Type B pancreatic cell (in vitro differentiated cells): Measurements from ENCODE around the gene BCL7A. TPM values are rescaled to one million over a fixed set of nuclear protein-coding genes. Genes with fewer than 3 reads are reported as not detected.
A peak's percentile ranks its signal among the peaks of the same experiment; 100 is the strongest.

ENCODE experiments used
- DNase-seq: peaks from one replicate; pipeline ENCODE4 v3.0.0; 2021; ENCODE audit warnings: mixed read lengths; ENCODE audit not compliant: unreplicated experiment; ENCODE audit errors: extremely low spot score
- H3K27ac Mint-ChIP-seq: 2 replicates; pipeline ENCODE4 v1.8.0; 2021; ENCODE audit warnings: mild to moderate bottlenecking, mixed read lengths
- H3K27me3 Mint-ChIP-seq: 2 replicates; pipeline ENCODE4 v1.8.0; 2021; ENCODE audit warnings: mixed read lengths
- H3K36me3 Mint-ChIP-seq: 2 replicates; pipeline ENCODE4 v1.8.0; 2021; ENCODE audit warnings: mixed read lengths
- H3K4me1 Mint-ChIP-seq: one replicate; pipeline ENCODE4 v1.8.0; 2021; ENCODE audit warnings: mixed read lengths; ENCODE audit not compliant: unreplicated experiment
- H3K4me3 Mint-ChIP-seq: 2 replicates; pipeline ENCODE4 v1.8.0; 2021; ENCODE audit warnings: mild to moderate bottlenecking, mixed read lengths
- H3K9me3 Mint-ChIP-seq: 2 replicates; pipeline ENCODE4 v1.8.0; 2021; ENCODE audit warnings: mixed read lengths
- CTCF ChIP-seq: fragments of 200-600 bp; sonication (generic); conservative IDR thresholded peaks from 2 replicates; pipeline ENCODE4 v1.5.0; 2021; ENCODE audit warnings: antibody characterized with exemption, mild to moderate bottlenecking
- total RNA-seq: library from RNA; stranded (reverse); gene quantifications from 2 replicates; pipeline ENCODE4 v1.2.1, GENCODE V29; 2021; ENCODE audit warnings: low replicate concordance

Gene BCL7A
- total RNA-seq, 1 donor from 2014 or later: 30.9 TPM

DNA sequence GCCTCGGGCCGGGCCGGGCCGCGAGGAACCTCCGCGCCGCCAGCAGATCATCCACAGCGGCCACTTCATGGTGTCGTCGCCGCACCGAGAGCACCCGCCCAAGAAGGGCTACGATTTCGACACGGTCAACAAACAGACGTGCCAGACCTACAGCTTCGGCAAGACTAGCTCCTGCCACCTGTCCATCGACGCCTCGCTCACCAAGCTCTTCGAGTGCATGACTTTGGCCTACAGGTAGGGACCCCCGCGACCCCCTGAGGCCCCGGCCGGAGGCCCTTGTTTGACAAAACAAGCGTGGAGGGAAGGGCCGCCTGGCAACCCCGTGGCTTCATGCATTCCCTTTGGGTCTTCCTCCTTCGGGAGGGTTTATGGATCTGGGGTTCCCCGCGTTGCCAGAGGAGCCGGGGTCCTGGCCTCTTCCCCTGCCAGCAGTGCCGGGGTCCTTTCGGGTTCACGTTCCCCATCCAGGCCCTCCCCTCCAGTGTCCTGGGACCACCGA is 57.4 kb downstream of the BCL7A start:
- Mint-ChIP-seq H3K36me3 (peaks cover 10% of the 10 kb centered on the region), H3K9me3 (no peaks in the 10 kb centered on the region), H3K27me3 (no peaks in the 10 kb centered on the region), H3K4me3 (peak overlapping the region; percentile 90), H3K27ac (peak overlapping the region; percentile 86), H3K4me1 (peaks cover 32% of the 10 kb centered on the region)
- no peak for TF ChIP-seq CTCF
- no peak for DNase-seq

- peak overlapping the region; percentile 90 for H3K4me3 Mint-ChIP-seq
- H3K27ac Mint-ChIP-seq: peak overlapping the region; percentile 86
- peaks cover 33% of the 10 kb centered on the region for H3K4me1 Mint-ChIP-seq
- H3K9me3 Mint-ChIP-seq: no peaks in the 10 kb centered on the region
- TF ChIP-seq CTCF: no peak
- H3K27me3 Mint-ChIP-seq: no peaks in the 10 kb centered on the region
- H3K36me3 Mint-ChIP-seq: peaks cover 12% of the 10 kb centered on the region
- DNase-seq: no peak
Observed at GRCh38 chr12:122079532-122080081, 57.9 kb downstream of the BCL7A start.

DNA sequence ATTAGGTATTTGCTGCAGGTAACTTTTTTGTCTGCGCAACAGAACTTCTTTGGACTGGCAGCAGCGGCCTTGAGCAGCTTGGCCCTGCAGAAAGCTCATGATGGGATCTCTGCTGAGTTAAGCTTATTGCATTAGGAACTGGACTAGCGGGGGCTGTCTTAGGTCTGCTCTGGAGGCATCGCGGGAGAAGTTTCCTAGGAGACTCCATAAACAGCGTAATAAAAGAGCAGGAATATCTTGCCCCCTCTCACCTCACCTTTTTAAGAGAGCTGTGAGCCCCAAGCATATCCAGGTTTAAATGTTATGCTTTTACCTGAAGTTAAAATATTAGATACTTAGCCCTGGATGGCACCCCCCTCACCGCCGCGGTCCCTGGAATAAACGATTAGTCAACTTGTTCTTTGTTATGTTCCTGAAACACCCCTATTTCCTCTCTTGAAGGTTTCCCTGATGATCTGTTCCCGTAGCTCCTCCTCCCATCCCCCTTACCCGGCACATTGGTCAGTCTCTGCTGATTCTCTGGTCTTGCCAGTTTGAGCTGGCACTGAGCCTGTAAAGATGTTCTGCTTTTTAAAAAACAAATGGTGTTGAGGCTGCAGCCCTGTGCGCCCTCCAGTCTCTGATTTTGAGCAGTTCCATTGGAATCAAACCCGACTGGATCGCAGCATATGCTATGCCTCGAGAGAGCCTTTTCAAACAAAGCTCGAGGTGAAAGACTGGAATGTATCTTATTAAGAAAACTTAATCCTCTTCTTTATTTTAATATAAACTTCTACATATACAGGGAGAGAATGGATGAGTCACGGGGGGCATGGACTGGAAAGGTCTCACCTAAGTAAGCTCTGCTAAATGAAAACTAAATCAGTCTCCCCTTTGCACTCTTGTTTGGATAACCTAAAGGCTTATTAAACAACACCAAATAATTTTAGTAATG is 58.7 kb downstream of the BCL7A start:
- Mint-ChIP-seq H3K27ac (peak overlapping the region; percentile 86), H3K27me3 (no peaks in the 10 kb centered on the region), H3K36me3 (peaks cover 12% of the 10 kb centered on the region), H3K4me1 (peaks cover 33% of the 10 kb centered on the region), H3K9me3 (no peaks in the 10 kb centered on the region), H3K4me3 (peak overlapping the region; percentile 90)
- DNase-seq: no peak
- no peak for TF ChIP-seq CTCF

- Mint-ChIP-seq H3K27me3 (no peaks in the 10 kb centered on the region), H3K4me3 (peak overlapping the region; percentile 90), H3K4me1 (peaks cover 33% of the 10 kb centered on the region), H3K9me3 (no peaks in the 10 kb centered on the region), H3K27ac (no peak overlapping the region), H3K36me3 (peaks cover 12% of the 10 kb centered on the region)
- DNase-seq: no peak
- TF ChIP-seq CTCF: no peak
Observed at GRCh38 chr12:122081083-122081696, 59.5 kb downstream of the BCL7A start.

DNA sequence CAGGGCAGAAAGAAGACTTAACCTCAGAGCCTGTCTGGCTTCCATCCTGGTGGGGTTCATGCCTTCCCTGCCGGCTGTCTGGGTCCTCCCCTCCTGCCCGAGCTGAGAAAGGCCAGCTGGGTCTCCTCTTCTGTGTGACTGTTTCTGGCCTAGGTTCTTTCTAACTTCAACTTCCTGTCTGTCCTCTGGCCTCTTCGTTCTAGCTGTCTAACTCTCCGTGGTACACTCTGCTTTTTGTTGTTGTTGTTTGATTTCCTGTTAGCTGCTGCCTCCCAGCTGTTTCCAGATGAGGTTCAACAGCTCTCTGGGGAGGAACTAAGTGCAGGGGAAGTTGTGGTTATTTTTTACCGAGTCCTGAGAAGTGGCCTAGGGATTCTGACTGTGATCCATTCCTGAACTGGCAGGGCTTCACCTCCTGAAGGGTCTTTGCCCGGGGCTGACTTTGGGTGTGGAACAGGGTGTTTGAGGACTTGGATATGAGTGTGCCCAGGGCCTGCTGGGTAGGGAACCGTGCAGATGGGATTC is 60.1 kb downstream of the BCL7A start:
- Mint-ChIP-seq H3K27me3 (no peaks in the 10 kb centered on the region), H3K4me3 (peak overlapping the region; percentile 64), H3K9me3 (no peaks in the 10 kb centered on the region), H3K36me3 (peaks cover 12% of the 10 kb centered on the region), H3K4me1 (peaks cover 33% of the 10 kb centered on the region), H3K27ac (peak overlapping the region; percentile 27)
- DNase-seq: no peak
- no peak for TF ChIP-seq CTCF
